ENCODE measurements around the gene ESPN. TPM values are rescaled to one million over a fixed set of nuclear protein-coding genes. Genes with fewer than 3 reads are reported as not detected.

Gene ESPN
- total RNA-seq, 1 donor from 2014 or later, result 54.0 TPM

GRCh38 chr1:6420454-6421042 lies 4.0 kb upstream of the ESPN start:
- Mint-ChIP-seq H3K36me3 (ENCODE audit: insufficient read depth) (no peaks in the 10 kb centered on the region), H3K4me3 (ENCODE audit: low read depth) (no peak overlapping the region), H3K9me3 (ENCODE audit: low read depth) (no peaks in the 10 kb centered on the region), H3K4me1 (ENCODE audit: low read depth) (no peaks in the 10 kb centered on the region), H3K27me3 (peaks cover 80% of the 10 kb centered on the region), H3K27ac (no peak overlapping the region)
- DNase-seq (ENCODE audit: low spot score, unreplicated experiment), result no peak
- TF ChIP-seq, protein P1, sequence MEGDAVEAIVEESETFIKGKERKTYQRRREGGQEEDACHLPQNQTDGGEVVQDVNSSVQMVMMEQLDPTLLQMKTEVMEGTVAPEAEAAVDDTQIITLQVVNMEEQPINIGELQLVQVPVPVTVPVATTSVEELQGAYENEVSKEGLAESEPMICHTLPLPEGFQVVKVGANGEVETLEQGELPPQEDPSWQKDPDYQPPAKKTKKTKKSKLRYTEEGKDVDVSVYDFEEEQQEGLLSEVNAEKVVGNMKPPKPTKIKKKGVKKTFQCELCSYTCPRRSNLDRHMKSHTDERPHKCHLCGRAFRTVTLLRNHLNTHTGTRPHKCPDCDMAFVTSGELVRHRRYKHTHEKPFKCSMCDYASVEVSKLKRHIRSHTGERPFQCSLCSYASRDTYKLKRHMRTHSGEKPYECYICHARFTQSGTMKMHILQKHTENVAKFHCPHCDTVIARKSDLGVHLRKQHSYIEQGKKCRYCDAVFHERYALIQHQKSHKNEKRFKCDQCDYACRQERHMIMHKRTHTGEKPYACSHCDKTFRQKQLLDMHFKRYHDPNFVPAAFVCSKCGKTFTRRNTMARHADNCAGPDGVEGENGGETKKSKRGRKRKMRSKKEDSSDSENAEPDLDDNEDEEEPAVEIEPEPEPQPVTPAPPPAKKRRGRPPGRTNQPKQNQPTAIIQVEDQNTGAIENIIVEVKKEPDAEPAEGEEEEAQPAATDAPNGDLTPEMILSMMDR (IDR thresholded peaks at IDR 0.05; ENCODE audit: unreplicated experiment), result no peak

DNA sequence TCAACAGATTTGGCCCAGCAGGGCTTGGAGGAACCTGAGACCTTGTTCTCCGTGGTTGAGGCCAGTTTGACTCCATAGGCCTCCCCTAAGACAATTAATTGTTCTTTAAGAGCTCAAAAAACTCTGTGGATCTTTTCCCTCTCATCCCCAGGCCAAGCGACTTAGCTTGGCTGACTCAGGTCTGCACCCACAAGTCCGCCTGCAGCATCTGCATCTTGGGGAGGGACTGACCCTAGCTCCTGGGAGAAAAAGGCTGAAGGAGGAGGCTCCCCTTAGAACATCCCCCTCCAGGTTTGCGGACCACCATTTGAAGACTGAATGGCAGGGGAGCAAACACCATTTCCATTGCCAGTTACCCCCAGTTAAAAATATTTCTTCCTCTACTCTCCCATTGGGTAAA lies 3.3 kb upstream of the ESPN start:
- Mint-ChIP-seq H3K9me3 (ENCODE audit: low read depth) (no peaks in the 10 kb centered on the region), H3K36me3 (ENCODE audit: insufficient read depth) (no peaks in the 10 kb centered on the region), H3K27ac (no peak overlapping the region), H3K27me3 (peaks cover 80% of the 10 kb centered on the region), H3K4me1 (ENCODE audit: low read depth) (no peaks in the 10 kb centered on the region), H3K4me3 (ENCODE audit: low read depth) (no peak overlapping the region)
- TF ChIP-seq, protein P1 (IDR thresholded peaks at IDR 0.05; ENCODE audit: unreplicated experiment), result no peak
- no peak for DNase-seq (ENCODE audit: low spot score, unreplicated experiment)

GRCh38 chr1:6423321-6423999 lies 1.1 kb upstream of the ESPN start:
- H3K4me3 Mint-ChIP-seq (ENCODE audit: low read depth), result no peak overlapping the region
- H3K9me3 Mint-ChIP-seq (ENCODE audit: low read depth), result no peaks in the 10 kb centered on the region
- TF ChIP-seq, protein P1 (IDR thresholded peaks at IDR 0.05; ENCODE audit: unreplicated experiment), result peak; percentile 92
- H3K36me3 Mint-ChIP-seq (ENCODE audit: insufficient read depth), result no peaks in the 10 kb centered on the region
- no peaks in the 10 kb centered on the region for H3K4me1 Mint-ChIP-seq (ENCODE audit: low read depth)
- H3K27me3 Mint-ChIP-seq, result peaks cover 72% of the 10 kb centered on the region
- no peak overlapping the region for H3K27ac Mint-ChIP-seq
- peak; percentile 70 for DNase-seq (ENCODE audit: low spot score, unreplicated experiment)

DNA sequence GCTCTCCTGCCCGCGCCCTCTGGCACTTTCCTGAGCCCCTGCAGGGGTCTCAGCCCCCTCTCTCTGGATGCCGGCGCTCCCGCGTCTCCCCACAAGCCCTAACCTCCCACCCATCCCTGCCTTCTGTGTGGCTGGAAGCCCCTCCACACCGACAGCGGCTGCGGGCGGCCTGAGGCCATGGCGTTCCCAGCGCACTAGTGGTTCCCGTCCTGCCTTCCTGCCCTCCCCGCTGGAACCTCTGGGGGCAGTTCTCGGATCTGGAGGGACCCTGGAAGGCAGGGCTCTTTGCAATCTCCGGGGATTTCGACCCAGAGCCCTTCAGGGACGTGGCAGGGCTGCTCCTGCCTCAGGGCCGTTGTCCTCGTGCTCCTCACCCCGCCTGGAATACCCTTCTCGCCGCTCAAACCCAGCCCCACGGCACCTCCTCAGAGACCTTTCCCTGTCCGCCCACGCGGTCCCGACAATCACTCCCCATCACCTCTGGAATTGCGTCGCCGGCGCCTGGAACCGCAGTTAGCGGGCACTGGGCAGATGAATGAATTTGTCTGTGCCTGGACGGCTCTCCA lies 493 bp upstream of the ESPN start:
- no peaks in the 10 kb centered on the region for H3K36me3 Mint-ChIP-seq (ENCODE audit: insufficient read depth)
- TF ChIP-seq, protein P1 (IDR thresholded peaks at IDR 0.05; ENCODE audit: unreplicated experiment), result no peak
- no peak overlapping the region for H3K27ac Mint-ChIP-seq
- no peak overlapping the region for H3K4me3 Mint-ChIP-seq (ENCODE audit: low read depth)
- H3K27me3 Mint-ChIP-seq, result peaks cover 69% of the 10 kb centered on the region
- DNase-seq (ENCODE audit: low spot score, unreplicated experiment), result no peak
- no peaks in the 10 kb centered on the region for H3K4me1 Mint-ChIP-seq (ENCODE audit: low read depth)
- no peaks in the 10 kb centered on the region for H3K9me3 Mint-ChIP-seq (ENCODE audit: low read depth)

GRCh38 chr1:6425658-6426057 lies 1.1 kb downstream of the ESPN start:
- no peaks in the 10 kb centered on the region for H3K9me3 Mint-ChIP-seq (ENCODE audit: low read depth)
- TF ChIP-seq, protein P1 (IDR thresholded peaks at IDR 0.05; ENCODE audit: unreplicated experiment), result no peak
- no peak overlapping the region for H3K4me3 Mint-ChIP-seq (ENCODE audit: low read depth)
- peaks cover 74% of the 10 kb centered on the region for H3K27me3 Mint-ChIP-seq
- H3K36me3 Mint-ChIP-seq (ENCODE audit: insufficient read depth), result no peaks in the 10 kb centered on the region
- H3K27ac Mint-ChIP-seq, result no peak overlapping the region
- DNase-seq (ENCODE audit: low spot score, unreplicated experiment), result no peak
- H3K4me1 Mint-ChIP-seq (ENCODE audit: low read depth), result peaks cover 2% of the 10 kb centered on the region
